ENCODE data around the gene CTCFL. TPM values are rescaled to one million over a fixed set of nuclear protein-coding genes. Genes with fewer than 3 reads are reported as not detected.

CTCFL gene
- total and polyA plus RNA-seq, 2 of the 8 experiments (the other 6 are each of a cell fraction or from before 2014, with no cell fraction given) = 0.30 to 0.80 TPM

- TF ChIP-seq BCL11A (IDR thresholded peaks at IDR 0.05; ENCODE audit: low read depth in 2 of 2, low read length in 2 of 2) (no peak), EGR1 (IDR thresholded peaks at IDR 0.05; ENCODE audit: borderline replicate concordance, low read depth, low read length) (no peak), EZH2 (IDR thresholded peaks at IDR 0.05; ENCODE audit: low read depth, low read length, severe bottlenecking) (no peak), NRF1 (IDR thresholded peaks at IDR 0.05; ENCODE audit: low read depth, low read length) (no peak), HDAC2 (IDR thresholded peaks at IDR 0.05; ENCODE audit: borderline replicate concordance in 1 of 2, low read depth in 2 of 2, low read length in 2 of 2) (no peak)
- no peaks in the 10 kb centered on the region for H3K79me2 ChIP-seq (ENCODE audit: control insufficient read depth in 1 of 2, insufficient read depth in 2 of 2, low read length in 2 of 2)
- peaks cover 3 to 6% of the 10 kb centered on the region in 2 experiments; a peak in 1 of 4 replicates for H3K9me3 ChIP-seq (ENCODE audit: insufficient read depth in 2 of 2, low read depth in 1 of 2, low read length in 1 of 2)
- H2AFZ ChIP-seq (ENCODE audit: low read length) = no peak overlapping the region
- H2BK120ac ChIP-seq (replicated peaks; ENCODE audit: low read depth, low read length) = no peak overlapping the region
- no peaks in the 10 kb centered on the region for H3K4me1 ChIP-seq (replicated peaks in 1 of 4; ENCODE audit: control insufficient read depth in 3 of 4, insufficient read depth in 4 of 4, low read length in 3 of 4)
- no peak overlapping the region for H2BK20ac ChIP-seq (ENCODE audit: low read length)
- H4K5ac ChIP-seq (ENCODE audit: insufficient read length, low read depth, low read length) = no peak overlapping the region
- no peak overlapping the region for H3K9ac ChIP-seq (replicated peaks in 1 of 4; ENCODE audit: extremely low read depth in 1 of 4, low read depth in 3 of 4, low read length in 3 of 4)
- H3K4me2 ChIP-seq (ENCODE audit: insufficient read depth in 1 of 2, low read depth in 2 of 2, low read length in 2 of 2) = no peak overlapping the region
- no peak for DNase-seq (ENCODE audit: low read depth in 1 of 2, low spot score in 2 of 2)
- no peak overlapping the region for H3K18ac ChIP-seq (ENCODE audit: extremely low read depth, low read length)
- H3K14ac ChIP-seq (ENCODE audit: insufficient read length) = no peak overlapping the region
- no peaks in the 10 kb centered on the region for H4K20me1 ChIP-seq (replicated peaks in 1 of 2; ENCODE audit: control insufficient read depth in 1 of 2, insufficient read depth in 2 of 2, low read length in 2 of 2)
- ChIA-PET POLR2A (ENCODE audit: partially characterized antibody) (interaction anchor here (0.6 kb wide), 1 partner anchor 976 kb away, joined by 4 read pairs; no protein-coding TSS in a partner anchor), CTCF (ENCODE audit: partially characterized antibody) (interaction anchor here (1.0 to 3.8 kb wide), 5 partner anchors 10 to 52 kb away, joined by 3 to 17 read pairs (median 9); no protein-coding TSS in a partner anchor)
- no peak overlapping the region for H4K91ac ChIP-seq (replicated peaks; ENCODE audit: insufficient read length, low read length)
- no peak overlapping the region for H4K8ac ChIP-seq (ENCODE audit: extremely low read depth, insufficient read depth, low read length)
- no peak overlapping the region for H2BK15ac ChIP-seq (ENCODE audit: low read length)
- no peak overlapping the region for H2AK5ac ChIP-seq (ENCODE audit: low read depth, low read length)
- no peak overlapping the region for H3K4me3 ChIP-seq (ENCODE audit: extremely low read depth in 1 of 4, insufficient read depth in 2 of 4, low read depth in 3 of 4, low read length in 4 of 4)
- H3K4ac ChIP-seq (replicated peaks; ENCODE audit: insufficient read length, low read depth, low read length) = no peak overlapping the region
- H3K27me3 ChIP-seq (replicated peaks in 1 of 4; ENCODE audit: control insufficient read depth in 3 of 4, extremely low read depth in 1 of 4, insufficient read depth in 3 of 4, low read length in 3 of 4) = no peaks in the 10 kb centered on the region
- FAIRE-seq = no peak
- no peak overlapping the region for H2BK5ac ChIP-seq (ENCODE audit: low read depth, low read length)
- no peaks in the 10 kb centered on the region; a peak in 1 of 8 replicates for H3K36me3 ChIP-seq (ENCODE audit: control insufficient read depth in 2 of 4, insufficient read depth in 4 of 4, low read length in 3 of 4)
- H3K27ac ChIP-seq (ENCODE audit: low read depth, low read length) = no peak overlapping the region
- H3K23ac ChIP-seq (ENCODE audit: insufficient read length) = no peak overlapping the region
- H3K56ac ChIP-seq (replicated peaks; ENCODE audit: insufficient read length, low read depth, low read length) = no peak overlapping the region
- H3K23me2 ChIP-seq (ENCODE audit: low read depth, low read length) = peaks cover 2% of the 10 kb centered on the region; the same call in 1 of the 2 replicates
- WGBS, 2 experiments (ENCODE audit: extremely low coverage in 1 of 2, insufficient coverage in 1 of 2, insufficient read length in 1 of 2, insufficient replicate concordance in 2 of 2, low coverage in 1 of 2, low lambda C conversion rate in 2 of 2, missing lambda C conversion rate in 1 of 2) = 89% methylated on average over 17 of the region's 17 CpGs; no CpG with 5 or more reads in 1 of the 2 experiments
- H3K79me1 ChIP-seq (ENCODE audit: low read depth, low read length) = no peaks in the 10 kb centered on the region
- H2BK12ac ChIP-seq (ENCODE audit: low read depth, low read length) = no peak overlapping the region
These were observed 16.1 kb upstream of the CTCFL start for GRCh38 chr20:57540890-57541580.

All from H1 (cell line).